Suprapubic skin (tissue), 4 donors: Measurements from ENCODE around the gene AKAP8. TPM values are rescaled to one million over a fixed set of nuclear protein-coding genes. Genes with fewer than 3 reads are reported as not detected.

ENCODE experiments used
- DNase-seq, 2 donors: peaks; one replicate each; pipeline ENCODE4 v3.0.0-alpha.2; 2019; ENCODE audit warnings: low spot score in 2 of 2
- H3K27ac ChIP-seq: fragments of 200-600 bp; sonication (generic); one replicate; pipeline ENCODE4 v1.5.1; 2019
- H3K27me3 ChIP-seq: fragments of 200-600 bp; sonication (generic); one replicate; pipeline ENCODE4 v1.5.1; 2019
- H3K36me3 ChIP-seq: fragments of 200-600 bp; sonication (generic); one replicate; pipeline ENCODE4 v1.5.1; 2019
- H3K4me1 ChIP-seq: fragments of 200-600 bp; sonication (generic); one replicate; pipeline ENCODE4 v1.5.1; 2019
- H3K4me3 ChIP-seq: fragments of 200-600 bp; sonication (generic); one replicate; pipeline ENCODE4 v1.5.1; 2019; ENCODE audit warnings: mild to moderate bottlenecking
- H3K9me3 ChIP-seq: fragments of 200-600 bp; sonication (generic); one replicate; pipeline ENCODE4 v1.5.1; 2019
- CTCF ChIP-seq, 2 donors: fragments of 200-600 bp in 1 of 2; fragments of 450-650 bp in 1 of 2; sonication (generic) in 1 of 2; IDR thresholded peaks; one replicate each; pipeline ENCODE4 v1.5.1; 2016 to 2019; ENCODE audit warnings: antibody characterized with exemption in 2 of 2, mild to moderate bottlenecking in 1 of 2, moderate library complexity in 1 of 2
- EP300 ChIP-seq: sonication (generic); formaldehyde crosslinking; IDR thresholded peaks from one replicate; pipeline ENCODE4 v1.6.1; 2017; ENCODE audit warnings: antibody characterized with exemption
- POLR2A ChIP-seq, 2 donors: fragments of 450-650 bp; IDR thresholded peaks; one replicate each; pipeline ENCODE4 v1.6.1; 2017; ENCODE audit warnings: antibody characterized with exemption in 2 of 2, mild to moderate bottlenecking in 2 of 2, moderate library complexity in 2 of 2
- POLR2AphosphoS5 ChIP-seq, 3 donors: sonication (generic); formaldehyde crosslinking; IDR thresholded peaks; one replicate each; pipeline ENCODE4 v1.6.1; 2017; ENCODE audit warnings: antibody characterized with exemption in 3 of 3
- WGBS: methylation state at CpG from one replicate; pipeline ENCODE4 v1.1.5; 2018; 5-methylcytosine and 5-hydroxymethylcytosine counted together
- total RNA-seq, 4 donors: library from RNA; depleted of rRNA; stranded (reverse); fragments of >200 nt; gene quantifications; one replicate each; pipeline ENCODE4 v1.1.0, GENCODE V29; 2016

Gene AKAP8
- total RNA-seq, 4 donors from 2014 or later: 25.3 to 77.9 (median 41.6) TPM

GRCh38 chr19:15403151-15403531 lies 23.6 kb upstream of the AKAP8 start:
- Histone ChIP-seq H3K4me1 (peaks cover 20% of the 10 kb centered on the region), H3K9me3 (no peaks in the 10 kb centered on the region), H3K4me3 (no peak overlapping the region), H3K36me3 (peaks cover 63% of the 10 kb centered on the region), H3K27ac (no peak overlapping the region), H3K27me3 (no peaks in the 10 kb centered on the region)
- DNase-seq: no peak
- WGBS: 91% methylated on average over 9 of the region's 10 CpGs
- TF ChIP-seq EP300 (no peak), POLR2A (IDR thresholded peaks at IDR 0.05) (no peak), POLR2AphosphoS5 (IDR thresholded peaks at IDR 0.05) (no peak), CTCF (IDR thresholded peaks at IDR 0.05) (no peak)

- WGBS: 90% methylated on average over 12 of the region's 15 CpGs
- DNase-seq: no peak
- H3K9me3 ChIP-seq: no peaks in the 10 kb centered on the region
- H3K4me3 ChIP-seq: no peak overlapping the region
- no peaks in the 10 kb centered on the region for H3K27me3 ChIP-seq
- H3K36me3 ChIP-seq: peaks cover 66% of the 10 kb centered on the region
- H3K27ac ChIP-seq: no peak overlapping the region
- TF ChIP-seq POLR2AphosphoS5 (IDR thresholded peaks at IDR 0.05) (no peak), EP300 (no peak)
- peaks cover 20% of the 10 kb centered on the region for H3K4me1 ChIP-seq
Observed at GRCh38 chr19:15402411-15403150, 23.0 kb upstream of the AKAP8 start.

GRCh38 chr19:15401397-15401710 lies 21.8 kb upstream of the AKAP8 start:
- Histone ChIP-seq H3K4me1 (peaks cover 17% of the 10 kb centered on the region), H3K9me3 (no peaks in the 10 kb centered on the region), H3K36me3 (peaks cover 75% of the 10 kb centered on the region), H3K27ac (peak overlapping the region; percentile 6), H3K4me3 (no peak overlapping the region), H3K27me3 (no peaks in the 10 kb centered on the region)
- 80% methylated on average over 1 of the region's 17 CpGs for WGBS
- TF ChIP-seq EP300 (no peak), CTCF (IDR thresholded peaks at IDR 0.05) (no peak), POLR2A (IDR thresholded peaks at IDR 0.05) (no peak), POLR2AphosphoS5 (IDR thresholded peaks at IDR 0.05) (no peak)
- no peak for DNase-seq

- Histone ChIP-seq H3K27ac (peak overlapping the region; percentile 6), H3K36me3 (peaks cover 81% of the 10 kb centered on the region), H3K27me3 (no peaks in the 10 kb centered on the region), H3K4me1 (peaks cover 17% of the 10 kb centered on the region), H3K4me3 (no peak overlapping the region), H3K9me3 (no peaks in the 10 kb centered on the region)
- DNase-seq: no peak
- WGBS: 79% methylated on average over 6 of the region's 29 CpGs
- TF ChIP-seq CTCF (IDR thresholded peaks at IDR 0.05) (no peak), EP300 (no peak), POLR2AphosphoS5 (IDR thresholded peaks at IDR 0.05) (no peak), POLR2A (IDR thresholded peaks at IDR 0.05) (no peak)
Observed at GRCh38 chr19:15400521-15401396, 21.2 kb upstream of the AKAP8 start.

- H3K36me3 ChIP-seq: peaks cover 83% of the 10 kb centered on the region
- no peak overlapping the region for H3K4me3 ChIP-seq
- peaks cover 10% of the 10 kb centered on the region for H3K4me1 ChIP-seq
- DNase-seq: no peak
- TF ChIP-seq POLR2AphosphoS5 (IDR thresholded peaks at IDR 0.05) (no peak), POLR2A (IDR thresholded peaks at IDR 0.05) (no peak), EP300 (no peak), CTCF (IDR thresholded peaks at IDR 0.05) (no peak)
- no peaks in the 10 kb centered on the region for H3K27me3 ChIP-seq
- H3K9me3 ChIP-seq: no peaks in the 10 kb centered on the region
- WGBS: 91% methylated on average over 6 of the region's 14 CpGs
- no peak overlapping the region for H3K27ac ChIP-seq
Observed at GRCh38 chr19:15399635-15400034, 20.0 kb upstream of the AKAP8 start.
